ENCODE results near the gene IL1A. TPM values are rescaled to one million over a fixed set of nuclear protein-coding genes. Genes with fewer than 3 reads are reported as not detected.

IL1A gene
- total RNA-seq, 1 experiment from 2014 or later: 0.10 TPM

GRCh38 chr2:112788653-112789052, 4.4 kb upstream of the IL1A start:
- Histone ChIP-seq H3K9me2 (ENCODE audit: insufficient read depth) (no peaks in the 10 kb centered on the region), H3K4me1 (ENCODE audit: control insufficient read depth in 1 of 2, insufficient read depth in 2 of 2, low read length in 2 of 2) (peaks cover 0 to 10% of the 10 kb centered on the region in 2 experiments; a peak in 2 of 4 replicates), H3K36me3 (ENCODE audit: control insufficient read depth in 1 of 2, insufficient read depth in 2 of 2, low read length in 2 of 2) (no peaks in the 10 kb centered on the region), H3K4me3 (replicated peaks in 1 of 2; ENCODE audit: low read depth in 1 of 2, low read length in 2 of 2) (no peak overlapping the region), H2AFZ (ENCODE audit: low read depth, low read length, poor library complexity, severe bottlenecking) (no peak overlapping the region), H3K4me2 (ENCODE audit: low read length) (no peak overlapping the region), H3K27me3 (ENCODE audit: insufficient read depth, low read length) (no peaks in the 10 kb centered on the region), H3K9ac (ENCODE audit: low read length) (no peak overlapping the region), H3K79me2 (ENCODE audit: insufficient read depth, low read length) (no peaks in the 10 kb centered on the region), H3K27ac (ENCODE audit: low read depth, low read length) (no peak overlapping the region), H3K9me3 (ENCODE audit: control insufficient read depth in 1 of 2, insufficient read depth in 1 of 2, low read depth in 1 of 2, low read length in 2 of 2) (no peaks in the 10 kb centered on the region), H4K20me1 (ENCODE audit: insufficient read depth) (no peaks in the 10 kb centered on the region)
- BruUV-seq (replicated peaks): no TSS peak
- DNase-seq (ENCODE audit: low read depth, low spot score): no peak
- RAD21 ChIA-PET (ENCODE audit: low non-redundant PET in 1 of 2, low total read pairs in 2 of 2, uncharacterized antibody in 2 of 2, unreplicated experiment in 2 of 2): no interaction called here
- ATAC-seq: no peak
- TF ChIP-seq CTCF (IDR thresholded peaks at IDR 0.05 in 2 of 3, conservative IDR thresholded peaks at IDR 0.05 in 1 of 3; ENCODE audit: borderline replicate concordance in 1 of 3, insufficient read depth in 1 of 3, low read depth in 2 of 3, low read length in 2 of 3) (no peak), ZNF274 (IDR thresholded peaks at IDR 0.05; ENCODE audit: low read depth, low read length) (no peak), RAD21 (IDR thresholded peaks at IDR 0.05; ENCODE audit: low read depth) (no peak), ZFX (IDR thresholded peaks at IDR 0.05) (no peak), SIN3A (IDR thresholded peaks at IDR 0.05; ENCODE audit: low read depth) (no peak), ATF3 (IDR thresholded peaks at IDR 0.05) (no peak), CEBPB (IDR thresholded peaks at IDR 0.05; ENCODE audit: low read depth) (no peak), POLR2AphosphoS5 (IDR thresholded peaks at IDR 0.05; ENCODE audit: low read depth, low read length) (no peak), ZBTB33 (IDR thresholded peaks at IDR 0.05; ENCODE audit: extremely low read depth, insufficient replicate concordance, low read length) (no peak), TCF7L2 (IDR thresholded peaks at IDR 0.05; ENCODE audit: borderline replicate concordance, extremely low read depth, insufficient read depth, insufficient read length) (no peak), JUND (IDR thresholded peaks at IDR 0.05) (no peak), POLR2A (IDR thresholded peaks at IDR 0.05; ENCODE audit: borderline replicate concordance, extremely low read depth, insufficient read depth, insufficient read length) (no peak), SP1 (IDR thresholded peaks at IDR 0.05; ENCODE audit: low read depth) (no peak), EGR1 (IDR thresholded peaks at IDR 0.05; ENCODE audit: low read depth) (no peak)
- POLR2A ChIA-PET: no interaction called here
- intact Hi-C loops (cut with micrococcal nuclease): no loop called here
- CTCF ChIA-PET: interaction anchor here (1.3 kb wide), 1 partner anchor 153 kb away, joined by 3 read pairs; no protein-coding TSS in a partner anchor

Data from HCT116 (cell line).